Stimulated activated CD4-positive, alpha-beta T cell treated with anti-CD3 and anti-CD28 coated beads, Interleukin-1b, Interleukin-23, amount 100 ng/mL, for 48 hours (primary cell): ENCODE data around the gene KRTAP4-11.
"Not testable (repeated sequence)": the region's sequence is repeated elsewhere in the genome, so short reads cannot be mapped to it uniquely, and the experiment has no call there.

ENCODE experiments used
- DNase-seq: peaks from one replicate; pipeline ENCODE4 v3.0.0-alpha.2; 2020

The KRTAP4-11 gene

GRCh38 chr17:41083427-41083826 lies 34.7 kb downstream of the KRTAP4-11 start:
- DNase-seq = not testable (repeated sequence)

GRCh38 chr17:41082626-41083025 lies 35.5 kb downstream of the KRTAP4-11 start:
- no peak for DNase-seq

- DNase-seq = no peak
Observed at GRCh38 chr17:41076788-41077187, 41.4 kb downstream of the KRTAP4-11 start.

GRCh38 chr17:41073676-41074075 lies 44.5 kb downstream of the KRTAP4-11 start:
- no peak for DNase-seq

GRCh38 chr17:41071606-41072360 lies 46.4 kb downstream of the KRTAP4-11 start:
- no peak for DNase-seq

GRCh38 chr17:41069031-41069430 lies 49.1 kb downstream of the KRTAP4-11 start:
- no peak for DNase-seq

GRCh38 chr17:41067281-41067680 lies 50.9 kb downstream of the KRTAP4-11 start:
- DNase-seq = no peak
